Glutamatergic neuron (in vitro differentiated cells): ENCODE measurements around the gene ATP5PO. TPM values are rescaled to one million over a fixed set of nuclear protein-coding genes. Genes with fewer than 3 reads are reported as not detected.

ENCODE experiments used
- DNase-seq: peaks from one replicate; pipeline ENCODE4 v3.0.0; 2022
- H3K27ac Mint-ChIP-seq: one replicate; pipeline ENCODE4 v1.8.0; 2020; ENCODE audit warnings: mild to moderate bottlenecking, mixed read lengths, inconsistent platforms; ENCODE audit not compliant: unreplicated experiment
- H3K27me3 Mint-ChIP-seq: one replicate; pipeline ENCODE4 v1.8.0; 2020; ENCODE audit warnings: mild to moderate bottlenecking, moderate library complexity, mixed read lengths, inconsistent platforms; ENCODE audit not compliant: unreplicated experiment
- H3K36me3 Mint-ChIP-seq: one replicate; pipeline ENCODE4 v1.8.0; 2020; ENCODE audit warnings: mild to moderate bottlenecking, mixed read lengths, inconsistent platforms; ENCODE audit not compliant: unreplicated experiment
- H3K4me1 Mint-ChIP-seq: one replicate; pipeline ENCODE4 v1.8.0; 2020; ENCODE audit warnings: mild to moderate bottlenecking, low read depth, mixed read lengths, inconsistent platforms; ENCODE audit not compliant: unreplicated experiment
- H3K4me3 Mint-ChIP-seq: one replicate; pipeline ENCODE4 v1.8.0; 2020; ENCODE audit warnings: mild to moderate bottlenecking, mixed read lengths, inconsistent platforms; ENCODE audit not compliant: unreplicated experiment
- H3K9me3 Mint-ChIP-seq: one replicate; pipeline ENCODE4 v1.8.0; 2020; ENCODE audit warnings: mild to moderate bottlenecking, moderate library complexity, mixed read lengths, inconsistent platforms; ENCODE audit not compliant: unreplicated experiment
- total RNA-seq: library from RNA; stranded (reverse); fragmentation: NEBNext Ultra II Directional; extraction: Animal tissue kit (Norgen Biotek cat#: 25700); gene quantifications from one replicate; pipeline ENCODE4 v1.2.1, GENCODE V29; 2021; ENCODE audit not compliant: unreplicated experiment
- TF ChIP-seq, protein P1 (sequence below): fragments of 200-600 bp; sonication (generic); IDR thresholded peaks from one replicate; pipeline ENCODE4 v1.5.0; 2021; ENCODE audit not compliant: partially characterized antibody, unreplicated experiment

Gene ATP5PO
- total RNA-seq, 1 donor from 2014 or later = 236 TPM

- Mint-ChIP-seq H3K9me3 (peaks cover 2% of the 10 kb centered on the region), H3K36me3 (peaks cover 4% of the 10 kb centered on the region), H3K4me1 (peaks cover 10% of the 10 kb centered on the region), H3K27ac (no peak overlapping the region), H3K27me3 (peaks cover 2% of the 10 kb centered on the region), H3K4me3 (no peak overlapping the region)
- TF ChIP-seq, protein P1, sequence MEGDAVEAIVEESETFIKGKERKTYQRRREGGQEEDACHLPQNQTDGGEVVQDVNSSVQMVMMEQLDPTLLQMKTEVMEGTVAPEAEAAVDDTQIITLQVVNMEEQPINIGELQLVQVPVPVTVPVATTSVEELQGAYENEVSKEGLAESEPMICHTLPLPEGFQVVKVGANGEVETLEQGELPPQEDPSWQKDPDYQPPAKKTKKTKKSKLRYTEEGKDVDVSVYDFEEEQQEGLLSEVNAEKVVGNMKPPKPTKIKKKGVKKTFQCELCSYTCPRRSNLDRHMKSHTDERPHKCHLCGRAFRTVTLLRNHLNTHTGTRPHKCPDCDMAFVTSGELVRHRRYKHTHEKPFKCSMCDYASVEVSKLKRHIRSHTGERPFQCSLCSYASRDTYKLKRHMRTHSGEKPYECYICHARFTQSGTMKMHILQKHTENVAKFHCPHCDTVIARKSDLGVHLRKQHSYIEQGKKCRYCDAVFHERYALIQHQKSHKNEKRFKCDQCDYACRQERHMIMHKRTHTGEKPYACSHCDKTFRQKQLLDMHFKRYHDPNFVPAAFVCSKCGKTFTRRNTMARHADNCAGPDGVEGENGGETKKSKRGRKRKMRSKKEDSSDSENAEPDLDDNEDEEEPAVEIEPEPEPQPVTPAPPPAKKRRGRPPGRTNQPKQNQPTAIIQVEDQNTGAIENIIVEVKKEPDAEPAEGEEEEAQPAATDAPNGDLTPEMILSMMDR = no peak
- DNase-seq = no peak
These were observed 30.5 kb downstream of the ATP5PO start for GRCh38 chr21:33885172-33885514.

DNA sequence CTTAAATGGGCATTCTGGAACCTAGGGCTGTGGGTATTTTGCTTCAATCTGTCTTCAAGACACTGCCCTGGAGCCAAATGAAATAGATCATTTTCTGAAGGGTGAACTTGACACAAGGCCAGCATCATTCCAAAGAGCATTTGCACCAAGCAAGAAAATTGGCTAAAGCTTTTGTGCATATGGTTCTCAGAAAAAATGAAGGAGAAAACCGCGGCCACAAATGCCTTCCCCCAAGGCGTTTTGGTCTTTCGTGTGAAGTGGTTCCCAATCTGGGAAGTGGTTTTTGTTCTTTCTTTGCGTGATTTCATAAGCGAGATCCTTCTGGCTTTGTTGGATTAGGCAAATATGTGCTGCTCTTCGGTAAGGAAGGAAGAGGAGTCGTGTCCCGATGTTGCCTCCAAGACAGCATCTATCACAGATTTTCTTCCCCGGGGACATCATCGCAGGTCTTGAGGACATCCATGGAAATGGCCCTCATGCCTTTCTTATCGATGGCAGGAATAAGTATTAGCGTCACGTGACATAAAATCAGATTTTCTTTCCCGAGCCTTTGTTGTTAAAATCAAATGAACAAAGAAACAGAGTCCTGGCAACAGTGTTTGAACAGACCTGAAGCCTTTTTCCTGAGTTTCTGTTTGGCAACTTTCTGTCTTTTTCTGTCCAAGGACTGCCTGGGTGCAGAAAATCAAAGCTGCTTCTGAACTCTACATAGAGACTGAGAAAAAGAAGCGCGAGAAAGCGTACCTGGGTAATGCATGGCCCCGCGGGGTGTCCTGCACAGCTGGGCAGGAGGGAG lies 31.0 kb downstream of the ATP5PO start:
- H3K4me1 Mint-ChIP-seq = peaks cover 10% of the 10 kb centered on the region
- TF ChIP-seq, protein P1 = no peak
- H3K4me3 Mint-ChIP-seq = no peak overlapping the region
- DNase-seq = no peak
- H3K27me3 Mint-ChIP-seq = peaks cover 2% of the 10 kb centered on the region
- peaks cover 4% of the 10 kb centered on the region for H3K36me3 Mint-ChIP-seq
- peaks cover 2% of the 10 kb centered on the region for H3K9me3 Mint-ChIP-seq
- no peak overlapping the region for H3K27ac Mint-ChIP-seq

GRCh38 chr21:33883118-33883517 lies 32.5 kb downstream of the ATP5PO start:
- no peak overlapping the region for H3K4me3 Mint-ChIP-seq
- H3K9me3 Mint-ChIP-seq = peaks cover 2% of the 10 kb centered on the region
- DNase-seq = no peak
- no peak overlapping the region for H3K27ac Mint-ChIP-seq
- H3K36me3 Mint-ChIP-seq = peaks cover 3% of the 10 kb centered on the region
- peaks cover 2% of the 10 kb centered on the region for H3K27me3 Mint-ChIP-seq
- peaks cover 10% of the 10 kb centered on the region for H3K4me1 Mint-ChIP-seq
- TF ChIP-seq, protein P1 = no peak

GRCh38 chr21:33881689-33882440 lies 33.7 kb downstream of the ATP5PO start:
- peaks cover 10% of the 10 kb centered on the region for H3K4me1 Mint-ChIP-seq
- H3K36me3 Mint-ChIP-seq = no peaks in the 10 kb centered on the region
- DNase-seq = no peak
- H3K4me3 Mint-ChIP-seq = no peak overlapping the region
- peaks cover 3% of the 10 kb centered on the region for H3K9me3 Mint-ChIP-seq
- H3K27ac Mint-ChIP-seq = no peak overlapping the region
- TF ChIP-seq, protein P1 = no peak
- H3K27me3 Mint-ChIP-seq = peaks cover 6% of the 10 kb centered on the region

DNA sequence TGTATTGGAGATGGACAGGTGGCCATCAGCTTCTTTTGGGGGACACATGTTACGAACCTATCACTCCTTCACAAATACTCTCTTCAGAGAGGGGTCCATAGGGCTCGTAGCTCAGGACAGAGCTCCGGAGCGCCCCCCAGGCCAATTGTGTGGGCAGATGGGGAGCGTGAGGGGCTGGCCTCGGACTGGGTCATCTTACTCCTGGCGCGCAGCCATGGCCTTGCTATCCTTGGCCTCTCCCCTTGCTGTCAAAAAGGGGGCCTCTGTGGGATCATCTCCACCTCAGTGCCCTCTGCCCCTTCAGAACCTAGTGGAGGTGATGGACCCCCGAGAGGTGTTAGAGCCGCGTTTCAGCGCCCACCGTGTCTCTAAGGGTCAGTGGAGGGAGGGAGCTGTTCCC lies 35.0 kb downstream of the ATP5PO start:
- Mint-ChIP-seq H3K9me3 (peaks cover 6% of the 10 kb centered on the region), H3K27ac (no peak overlapping the region), H3K27me3 (peaks cover 8% of the 10 kb centered on the region), H3K4me1 (peaks cover 10% of the 10 kb centered on the region), H3K36me3 (no peaks in the 10 kb centered on the region), H3K4me3 (no peak overlapping the region)
- no peak for DNase-seq
- TF ChIP-seq, protein P1 = no peak
